ENCODE data around the gene PSMA1.
"Not testable (repeated sequence)": the region's sequence is repeated elsewhere in the genome, so short reads cannot be mapped to it uniquely, and the experiment has no call there.

Gene PSMA1

GRCh38 chr11:14519917-14520746, at the start of gene PSMA1:
Gene PSMA1, minus strand, starts transcription at chr11:14520386. Its CDS starts 87 bp downstream, at chr11:14520299.
- DNase-seq, result peak; percentile 98

- DNase-seq, result not testable (repeated sequence)
These were observed 49.3 kb upstream of the PSMA1 start for GRCh38 chr11:14569516-14569915.

GRCh38 chr11:14567064-14567651, 47.0 kb upstream of the PSMA1 start:
- DNase-seq, result no peak

GRCh38 chr11:14566331-14567063, 46.3 kb upstream of the PSMA1 start:
- DNase-seq, result no peak

GRCh38 chr11:14565845-14566244, 45.7 kb upstream of the PSMA1 start:
- DNase-seq, result no peak

GRCh38 chr11:14555818-14556217, 35.6 kb upstream of the PSMA1 start:
- DNase-seq, result no peak

GRCh38 chr11:14554959-14555358, 34.8 kb upstream of the PSMA1 start:
- no peak for DNase-seq

- no peak for DNase-seq
These were observed 31.9 kb upstream of the PSMA1 start for GRCh38 chr11:14552089-14552488.

- DNase-seq, result no peak
These were observed 31.2 kb upstream of the PSMA1 start for GRCh38 chr11:14551380-14551779.

GRCh38 chr11:14549891-14550290, 29.7 kb upstream of the PSMA1 start:
- DNase-seq, result no peak

- DNase-seq, result no peak
These were observed 27.3 kb upstream of the PSMA1 start for GRCh38 chr11:14547440-14547839.

GRCh38 chr11:14546672-14547071, 26.5 kb upstream of the PSMA1 start:
- DNase-seq, result no peak

- DNase-seq, result no peak
These were observed 24.4 kb upstream of the PSMA1 start for GRCh38 chr11:14544611-14545010.

GRCh38 chr11:14543260-14543659, 23.1 kb upstream of the PSMA1 start:
- no peak for DNase-seq

- no peak for DNase-seq
These were observed 22.1 kb upstream of the PSMA1 start for GRCh38 chr11:14542324-14542723.

- DNase-seq, result no peak
These were observed 21.2 kb upstream of the PSMA1 start for GRCh38 chr11:14541192-14541947.

- DNase-seq, result peak; percentile 61
These were observed 19.8 kb upstream of the PSMA1 start for GRCh38 chr11:14539982-14540421.

- no peak for DNase-seq
These were observed 18.9 kb upstream of the PSMA1 start for GRCh38 chr11:14538926-14539554.

GRCh38 chr11:14538271-14538925, 18.2 kb upstream of the PSMA1 start:
- DNase-seq, result no peak

- DNase-seq, result peak; percentile 56
These were observed 17.0 kb upstream of the PSMA1 start for GRCh38 chr11:14537134-14537599.

GRCh38 chr11:14535166-14535565, 15.0 kb upstream of the PSMA1 start:
- DNase-seq, result not testable (repeated sequence)

GRCh38 chr11:14529951-14530350, 9.8 kb upstream of the PSMA1 start:
- no peak for DNase-seq
